ENCODE results near the gene WDR20. TPM values are rescaled to one million over a fixed set of nuclear protein-coding genes. Genes with fewer than 3 reads are reported as not detected.
A peak's percentile ranks its signal among the peaks of the same experiment; 100 is the strongest.

Gene WDR20
- total and polyA plus RNA-seq, 10 of the 15 experiments (the other 5 are each of a cell fraction or from before 2014, with no cell fraction given) = 9.1 to 25.9 (median 18.4) TPM

DNA sequence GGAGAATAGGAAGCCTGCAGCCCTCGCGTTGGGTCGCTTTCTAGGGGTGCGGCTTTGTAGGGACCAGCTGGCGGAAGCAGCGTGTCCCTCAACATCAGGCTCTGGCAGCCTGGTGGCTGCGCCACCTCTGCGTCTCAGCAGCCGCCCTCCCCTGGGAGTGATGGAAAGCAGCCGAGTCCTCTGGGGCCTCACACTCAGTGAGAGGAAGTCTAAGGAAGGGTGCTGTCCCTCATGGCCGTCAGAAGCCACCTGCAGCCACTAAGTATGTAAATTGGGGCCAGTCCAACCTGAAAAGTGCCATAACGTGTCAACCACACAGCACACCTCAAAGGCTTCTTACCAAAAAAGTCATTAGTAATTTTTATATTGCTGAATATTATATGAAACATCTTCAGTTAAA lies 80.3 kb downstream of the WDR20 start (continued):
- 0 out of 4 replicates have a peak, but pooled peaks of 1 of the 2 experiments have one; percentile 23 for TF ChIP-seq EP300 (IDR thresholded peaks at IDR 0.05; ENCODE audit: borderline replicate concordance in 1 of 2, control insufficient read depth in 1 of 2, low read depth in 2 of 2, low read length in 2 of 2)
- TF ChIP-seq CBX5 (IDR thresholded peaks at IDR 0.05; ENCODE audit: low read depth) = no peak
- no peak for TF ChIP-seq PML (IDR thresholded peaks at IDR 0.05; ENCODE audit: low read length)
- TF ChIP-seq LARP7 (IDR thresholded peaks at IDR 0.05) = no peak
- TF ChIP-seq MTA3 (IDR thresholded peaks at IDR 0.05; ENCODE audit: borderline replicate concordance, low read length) = no peak
- no peak for TF ChIP-seq ZNF384 (IDR thresholded peaks at IDR 0.05; ENCODE audit: borderline replicate concordance, low read depth, low read length)
- TF ChIP-seq MXI1 (IDR thresholded peaks at IDR 0.05; ENCODE audit: low read depth, low read length) = peak; percentile 26; the same call in 1 of the 2 replicates
- TF ChIP-seq SUPT20H (IDR thresholded peaks at IDR 0.05; ENCODE audit: borderline replicate concordance, control insufficient read depth, low read depth, low read length) = no peak
- no peak for TF ChIP-seq CUX1 (IDR thresholded peaks at IDR 0.05; ENCODE audit: insufficient replicate concordance, low read depth, low read length)
- TF ChIP-seq RFX5 (IDR thresholded peaks at IDR 0.05; ENCODE audit: low read depth, low read length) = no peak
- TF ChIP-seq NR2C1 (IDR thresholded peaks at IDR 0.05) = no peak
- no peak for TF ChIP-seq YBX1 (IDR thresholded peaks at IDR 0.05)
- TF ChIP-seq BRCA1 (IDR thresholded peaks at IDR 0.05; ENCODE audit: low read depth, low read length) = no peak
- no peak for TF ChIP-seq FOXM1 (IDR thresholded peaks at IDR 0.05; ENCODE audit: low read depth, low read length)
- TF ChIP-seq, protein P1, sequence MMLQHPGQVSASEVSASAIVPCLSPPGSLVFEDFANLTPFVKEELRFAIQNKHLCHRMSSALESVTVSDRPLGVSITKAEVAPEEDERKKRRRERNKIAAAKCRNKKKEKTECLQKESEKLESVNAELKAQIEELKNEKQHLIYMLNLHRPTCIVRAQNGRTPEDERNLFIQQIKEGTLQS (IDR thresholded peaks at IDR 0.05; ENCODE audit: borderline replicate concordance, extremely low read depth, low read depth, low read length) = no peak
- peak; percentile 91 for TF ChIP-seq MEF2B (IDR thresholded peaks at IDR 0.05; ENCODE audit: partially characterized antibody, poor library complexity, severe bottlenecking)
- 0 out of 2 replicates have a peak, but pooled peaks have one; percentile 19 for TF ChIP-seq NR2F1 (conservative IDR thresholded peaks at IDR 0.05)
- TF ChIP-seq SREBF2 (IDR thresholded peaks at IDR 0.05; ENCODE audit: low read length) = no peak
- TF ChIP-seq ZNF687 (IDR thresholded peaks at IDR 0.05) = no peak
- no peak for TF ChIP-seq ZSCAN29 (IDR thresholded peaks at IDR 0.05)
- no peak for TF ChIP-seq KDM1A (IDR thresholded peaks at IDR 0.05; ENCODE audit: borderline replicate concordance)
- no peak for TF ChIP-seq KLF5 (IDR thresholded peaks at IDR 0.05; ENCODE audit: partially characterized antibody)
- no peak for TF ChIP-seq EGR1 (IDR thresholded peaks at IDR 0.05; ENCODE audit: borderline replicate concordance in 1 of 2, low read depth in 2 of 2, low read length in 2 of 2)

Measured in GM12878 (cell line).